Erythroblast (primary cell): ENCODE results near the gene CTNNA2.

ENCODE experiments used
- GATA1 ChIP-seq: IDR thresholded peaks from 2 replicates; pipeline ENCODE4 v1.6.1; 2011; ENCODE audit warnings: low read depth, mild to moderate bottlenecking, control low read depth, low read length, moderate library complexity
- POLR2A ChIP-seq: IDR thresholded peaks from 2 replicates; pipeline ENCODE4 v1.6.1; 2011; ENCODE audit warnings: mild to moderate bottlenecking, low read length

- TF ChIP-seq POLR2A (no peak), GATA1 (no peak)
Measured at GRCh38 chr2:80476535-80477117, 963.8 kb downstream of the CTNNA2 start.
